ENCODE results near the gene PARD3B.

PARD3B gene, protein sequence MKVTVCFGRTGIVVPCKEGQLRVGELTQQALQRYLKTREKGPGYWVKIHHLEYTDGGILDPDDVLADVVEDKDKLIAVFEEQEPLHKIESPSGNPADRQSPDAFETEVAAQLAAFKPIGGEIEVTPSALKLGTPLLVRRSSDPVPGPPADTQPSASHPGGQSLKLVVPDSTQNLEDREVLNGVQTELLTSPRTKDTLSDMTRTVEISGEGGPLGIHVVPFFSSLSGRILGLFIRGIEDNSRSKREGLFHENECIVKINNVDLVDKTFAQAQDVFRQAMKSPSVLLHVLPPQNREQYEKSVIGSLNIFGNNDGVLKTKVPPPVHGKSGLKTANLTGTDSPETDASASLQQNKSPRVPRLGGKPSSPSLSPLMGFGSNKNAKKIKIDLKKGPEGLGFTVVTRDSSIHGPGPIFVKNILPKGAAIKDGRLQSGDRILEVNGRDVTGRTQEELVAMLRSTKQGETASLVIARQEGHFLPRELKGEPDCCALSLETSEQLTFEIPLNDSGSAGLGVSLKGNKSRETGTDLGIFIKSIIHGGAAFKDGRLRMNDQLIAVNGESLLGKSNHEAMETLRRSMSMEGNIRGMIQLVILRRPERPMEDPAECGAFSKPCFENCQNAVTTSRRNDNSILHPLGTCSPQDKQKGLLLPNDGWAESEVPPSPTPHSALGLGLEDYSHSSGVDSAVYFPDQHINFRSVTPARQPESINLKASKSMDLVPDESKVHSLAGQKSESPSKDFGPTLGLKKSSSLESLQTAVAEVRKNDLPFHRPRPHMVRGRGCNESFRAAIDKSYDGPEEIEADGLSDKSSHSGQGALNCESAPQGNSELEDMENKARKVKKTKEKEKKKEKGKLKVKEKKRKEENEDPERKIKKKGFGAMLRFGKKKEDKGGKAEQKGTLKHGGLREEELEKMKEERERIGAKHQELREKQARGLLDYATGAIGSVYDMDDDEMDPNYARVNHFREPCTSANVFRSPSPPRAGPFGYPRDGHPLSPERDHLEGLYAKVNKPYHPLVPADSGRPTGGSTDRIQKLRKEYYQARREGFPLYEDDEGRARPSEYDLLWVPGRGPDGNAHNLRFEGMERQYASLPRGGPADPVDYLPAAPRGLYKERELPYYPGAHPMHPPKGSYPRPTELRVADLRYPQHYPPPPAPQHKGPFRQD (N-terminal part only)

DNA sequence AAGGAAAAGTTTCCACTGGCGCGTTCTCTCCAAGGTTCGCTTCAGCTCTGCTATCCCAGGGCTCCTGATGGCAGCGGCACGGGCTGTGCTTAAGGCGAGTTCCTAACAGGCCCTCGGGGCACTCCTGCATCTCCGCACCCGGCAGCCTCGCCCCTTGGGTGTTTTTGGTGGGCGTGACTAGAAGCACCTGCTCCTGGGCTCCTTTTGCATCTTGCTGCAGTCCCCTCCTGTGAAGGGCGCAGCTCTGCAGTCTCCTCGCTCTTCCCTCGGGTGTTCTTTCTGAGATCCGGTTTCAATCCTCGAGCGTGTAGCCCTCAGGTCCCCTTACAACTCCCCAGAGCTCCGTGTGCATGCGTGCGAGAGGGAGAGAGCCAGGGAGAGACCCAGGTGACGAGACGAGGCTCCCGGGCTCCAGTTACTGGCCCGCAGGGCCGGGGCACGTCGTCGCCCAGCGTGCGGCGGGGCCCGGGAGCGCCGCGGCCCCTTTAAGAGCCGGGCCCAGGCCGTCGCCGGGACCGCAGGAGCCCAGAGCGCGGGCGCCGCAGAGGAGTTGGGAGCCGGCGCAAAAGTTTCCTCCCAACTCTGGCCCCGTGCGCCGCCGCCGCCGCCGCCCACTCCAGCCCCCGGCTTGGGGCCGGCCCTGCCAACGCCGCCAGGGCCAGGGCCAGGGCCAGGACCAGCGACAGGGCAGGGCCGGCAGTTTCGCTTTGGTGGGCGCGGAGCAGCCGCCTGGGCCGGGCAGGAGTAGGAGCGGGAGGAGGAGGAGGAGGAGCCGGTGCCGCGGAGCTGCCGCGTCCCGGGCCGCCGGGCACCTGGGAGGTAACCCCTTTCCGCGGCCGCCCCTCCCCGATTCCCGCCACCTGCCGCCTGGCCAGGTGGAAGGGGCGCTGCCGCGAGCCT is at the start of gene PARD3B:
Gene PARD3B, plus strand, starts transcription at position 515 of the 900 bp plus-strand sequence. CDS start 525 bp downstream, outside the sequence.
- no peaks in the 10 kb centered on the region for H3K9me3 ChIP-seq (ENCODE audit: insufficient read depth, low read length, severe bottlenecking)
- no peaks in the 10 kb centered on the region for H3K4me1 ChIP-seq (ENCODE audit: insufficient read depth, low read length)
- no peaks in the 10 kb centered on the region for H3K79me2 ChIP-seq (ENCODE audit: insufficient read depth, low read length)
- H3K27ac ChIP-seq (ENCODE audit: low read length): no peak within 1 kb of the TSS
- no peaks in the 10 kb centered on the region for H3K36me3 ChIP-seq (ENCODE audit: insufficient read depth, low read length)
- TF ChIP-seq, protein P1, sequence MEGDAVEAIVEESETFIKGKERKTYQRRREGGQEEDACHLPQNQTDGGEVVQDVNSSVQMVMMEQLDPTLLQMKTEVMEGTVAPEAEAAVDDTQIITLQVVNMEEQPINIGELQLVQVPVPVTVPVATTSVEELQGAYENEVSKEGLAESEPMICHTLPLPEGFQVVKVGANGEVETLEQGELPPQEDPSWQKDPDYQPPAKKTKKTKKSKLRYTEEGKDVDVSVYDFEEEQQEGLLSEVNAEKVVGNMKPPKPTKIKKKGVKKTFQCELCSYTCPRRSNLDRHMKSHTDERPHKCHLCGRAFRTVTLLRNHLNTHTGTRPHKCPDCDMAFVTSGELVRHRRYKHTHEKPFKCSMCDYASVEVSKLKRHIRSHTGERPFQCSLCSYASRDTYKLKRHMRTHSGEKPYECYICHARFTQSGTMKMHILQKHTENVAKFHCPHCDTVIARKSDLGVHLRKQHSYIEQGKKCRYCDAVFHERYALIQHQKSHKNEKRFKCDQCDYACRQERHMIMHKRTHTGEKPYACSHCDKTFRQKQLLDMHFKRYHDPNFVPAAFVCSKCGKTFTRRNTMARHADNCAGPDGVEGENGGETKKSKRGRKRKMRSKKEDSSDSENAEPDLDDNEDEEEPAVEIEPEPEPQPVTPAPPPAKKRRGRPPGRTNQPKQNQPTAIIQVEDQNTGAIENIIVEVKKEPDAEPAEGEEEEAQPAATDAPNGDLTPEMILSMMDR (IDR thresholded peaks at IDR 0.05; ENCODE audit: borderline replicate concordance, extremely low read depth, low read length, poor library complexity, severe bottlenecking): no peak
- no peak for TF ChIP-seq EZH2 (IDR thresholded peaks at IDR 0.05; ENCODE audit: borderline replicate concordance, low read depth, low read length, severe bottlenecking)
- H3K9ac ChIP-seq (ENCODE audit: low read depth, low read length): no peak within 1 kb of the TSS
- ATAC-seq (ENCODE audit: insufficient read depth, low read depth) (no peak), DNase-seq (no peak)
- no peaks in the 10 kb centered on the region for H4K20me1 ChIP-seq (ENCODE audit: insufficient read depth, low read length)
- no peak within 1 kb of the TSS for H3K4me3 ChIP-seq (ENCODE audit: low read depth in 1 of 2, low read length in 2 of 2)
- peaks cover 7% of the 10 kb centered on the region for H3K27me3 ChIP-seq (ENCODE audit: insufficient read depth, low read length, poor library complexity)
- no peak within 1 kb of the TSS for H2AFZ ChIP-seq (ENCODE audit: low read depth, low read length)
- H3K4me2 ChIP-seq (ENCODE audit: insufficient read depth, low read length): no peak within 1 kb of the TSS

DNA sequence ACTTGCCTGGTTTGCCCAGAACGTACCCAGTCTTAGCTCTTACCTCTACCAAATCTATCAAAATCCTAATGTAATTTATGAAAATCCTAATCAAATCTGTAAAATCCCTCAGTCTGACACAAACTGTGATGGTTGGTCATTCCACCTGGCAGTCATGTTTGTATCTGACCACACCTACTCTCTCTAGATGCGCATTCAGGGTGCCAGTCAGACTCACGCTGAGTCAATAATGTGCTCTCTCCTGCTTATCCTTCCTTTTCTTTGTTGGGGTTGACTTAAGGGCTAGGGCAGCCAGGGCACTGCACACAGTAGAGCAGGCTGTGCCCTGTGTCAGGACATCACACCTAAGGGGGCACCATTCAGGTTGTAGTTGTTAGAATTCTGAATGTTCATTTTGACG is 48.5 kb upstream of the PARD3B start:
- H3K9ac ChIP-seq (ENCODE audit: low read depth, low read length): no peak overlapping the region
- H3K9me3 ChIP-seq (ENCODE audit: insufficient read depth, low read length, severe bottlenecking): no peaks in the 10 kb centered on the region
- no peak overlapping the region for H3K27ac ChIP-seq (ENCODE audit: low read length)
- TF ChIP-seq EZH2 (IDR thresholded peaks at IDR 0.05; ENCODE audit: borderline replicate concordance, low read depth, low read length, severe bottlenecking): no peak
- TF ChIP-seq, protein P1 (IDR thresholded peaks at IDR 0.05; ENCODE audit: borderline replicate concordance, extremely low read depth, low read length, poor library complexity, severe bottlenecking): no peak
- H3K4me2 ChIP-seq (ENCODE audit: insufficient read depth, low read length): no peak overlapping the region
- no peak overlapping the region for H2AFZ ChIP-seq (ENCODE audit: low read depth, low read length)
- H3K36me3 ChIP-seq (ENCODE audit: insufficient read depth, low read length): no peaks in the 10 kb centered on the region
- H3K4me1 ChIP-seq (ENCODE audit: insufficient read depth, low read length): no peaks in the 10 kb centered on the region
- no peaks in the 10 kb centered on the region for H3K27me3 ChIP-seq (ENCODE audit: insufficient read depth, low read length, poor library complexity)
- H4K20me1 ChIP-seq (ENCODE audit: insufficient read depth, low read length): no peaks in the 10 kb centered on the region
- no peak overlapping the region for H3K4me3 ChIP-seq (ENCODE audit: low read depth in 1 of 2, low read length in 2 of 2)
- no peak for ATAC-seq (ENCODE audit: insufficient read depth, low read depth)
- DNase-seq: no peak
- H3K79me2 ChIP-seq (ENCODE audit: insufficient read depth, low read length): no peaks in the 10 kb centered on the region

DNA sequence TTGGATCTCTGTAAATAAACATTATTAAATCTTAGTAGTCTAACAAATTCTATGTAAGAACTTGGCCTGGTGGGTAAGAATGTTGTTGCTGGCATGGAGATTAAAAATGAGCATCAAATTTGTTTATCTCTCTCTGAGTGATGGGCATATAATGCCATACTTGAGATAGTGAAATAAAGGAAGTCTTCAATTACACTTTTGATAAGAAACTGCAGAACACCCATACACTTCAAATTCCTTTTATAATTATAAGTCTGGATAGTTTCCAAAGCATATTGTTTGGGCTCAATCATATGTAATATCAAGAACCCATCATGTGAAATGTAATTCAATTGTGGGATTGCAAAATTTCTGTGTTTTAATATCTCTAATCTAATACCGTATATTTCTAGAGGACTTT is 47.4 kb upstream of the PARD3B start:
- H4K20me1 ChIP-seq (ENCODE audit: insufficient read depth, low read length): no peaks in the 10 kb centered on the region
- no peak overlapping the region for H2AFZ ChIP-seq (ENCODE audit: low read depth, low read length)
- TF ChIP-seq, protein P1 (IDR thresholded peaks at IDR 0.05; ENCODE audit: borderline replicate concordance, extremely low read depth, low read length, poor library complexity, severe bottlenecking): no peak
- TF ChIP-seq EZH2 (IDR thresholded peaks at IDR 0.05; ENCODE audit: borderline replicate concordance, low read depth, low read length, severe bottlenecking): no peak
- no peaks in the 10 kb centered on the region for H3K79me2 ChIP-seq (ENCODE audit: insufficient read depth, low read length)
- H3K9ac ChIP-seq (ENCODE audit: low read depth, low read length): no peak overlapping the region
- no peak overlapping the region for H3K27ac ChIP-seq (ENCODE audit: low read length)
- no peak overlapping the region for H3K4me2 ChIP-seq (ENCODE audit: insufficient read depth, low read length)
- H3K4me3 ChIP-seq (ENCODE audit: low read depth in 1 of 2, low read length in 2 of 2): no peak overlapping the region
- no peak for ATAC-seq (ENCODE audit: insufficient read depth, low read depth)
- H3K27me3 ChIP-seq (ENCODE audit: insufficient read depth, low read length, poor library complexity): no peaks in the 10 kb centered on the region
- H3K4me1 ChIP-seq (ENCODE audit: insufficient read depth, low read length): no peaks in the 10 kb centered on the region
- no peaks in the 10 kb centered on the region for H3K9me3 ChIP-seq (ENCODE audit: insufficient read depth, low read length, severe bottlenecking)
- no peaks in the 10 kb centered on the region for H3K36me3 ChIP-seq (ENCODE audit: insufficient read depth, low read length)
- DNase-seq: no peak

All from DND-41 (cell line).